ENCODE data around the gene B4GALT7.

The B4GALT7 gene

DNA sequence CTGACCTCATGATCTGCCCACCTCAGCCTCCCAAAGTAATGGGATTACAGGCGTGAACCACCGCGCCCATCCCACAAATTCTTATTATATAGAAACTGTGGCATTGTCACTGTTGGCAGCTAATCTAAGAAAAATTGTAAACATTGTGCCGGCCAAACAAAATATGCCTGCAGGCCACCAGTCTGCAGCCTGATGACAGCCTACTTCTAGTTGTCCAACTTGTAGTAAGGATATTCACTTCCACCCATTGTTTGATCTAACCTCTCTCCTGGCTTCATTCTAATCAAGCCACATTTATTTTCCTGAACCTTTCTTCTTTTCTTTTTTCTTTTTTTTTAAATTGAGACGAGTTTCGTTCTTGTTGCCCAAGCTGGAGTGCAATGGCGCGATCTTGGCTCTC lies 21.6 kb upstream of the B4GALT7 start:
- TF ChIP-seq TEAD4 (IDR thresholded peaks at IDR 0.05) (no peak), EGR1 (IDR thresholded peaks at IDR 0.05) (no peak), TAF1 (IDR thresholded peaks at IDR 0.05; ENCODE audit: low read depth) (no peak), FOXM1 (IDR thresholded peaks at IDR 0.05; ENCODE audit: borderline replicate concordance, low read depth) (no peak), ZBTB7A (IDR thresholded peaks at IDR 0.05; ENCODE audit: low read depth) (no peak)
- TF ChIP-seq, protein P1, sequence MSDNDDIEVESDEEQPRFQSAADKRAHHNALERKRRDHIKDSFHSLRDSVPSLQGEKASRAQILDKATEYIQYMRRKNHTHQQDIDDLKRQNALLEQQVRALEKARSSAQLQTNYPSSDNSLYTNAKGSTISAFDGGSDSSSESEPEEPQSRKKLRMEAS (IDR thresholded peaks at IDR 0.05) = no peak
- TF ChIP-seq, protein P2, sequence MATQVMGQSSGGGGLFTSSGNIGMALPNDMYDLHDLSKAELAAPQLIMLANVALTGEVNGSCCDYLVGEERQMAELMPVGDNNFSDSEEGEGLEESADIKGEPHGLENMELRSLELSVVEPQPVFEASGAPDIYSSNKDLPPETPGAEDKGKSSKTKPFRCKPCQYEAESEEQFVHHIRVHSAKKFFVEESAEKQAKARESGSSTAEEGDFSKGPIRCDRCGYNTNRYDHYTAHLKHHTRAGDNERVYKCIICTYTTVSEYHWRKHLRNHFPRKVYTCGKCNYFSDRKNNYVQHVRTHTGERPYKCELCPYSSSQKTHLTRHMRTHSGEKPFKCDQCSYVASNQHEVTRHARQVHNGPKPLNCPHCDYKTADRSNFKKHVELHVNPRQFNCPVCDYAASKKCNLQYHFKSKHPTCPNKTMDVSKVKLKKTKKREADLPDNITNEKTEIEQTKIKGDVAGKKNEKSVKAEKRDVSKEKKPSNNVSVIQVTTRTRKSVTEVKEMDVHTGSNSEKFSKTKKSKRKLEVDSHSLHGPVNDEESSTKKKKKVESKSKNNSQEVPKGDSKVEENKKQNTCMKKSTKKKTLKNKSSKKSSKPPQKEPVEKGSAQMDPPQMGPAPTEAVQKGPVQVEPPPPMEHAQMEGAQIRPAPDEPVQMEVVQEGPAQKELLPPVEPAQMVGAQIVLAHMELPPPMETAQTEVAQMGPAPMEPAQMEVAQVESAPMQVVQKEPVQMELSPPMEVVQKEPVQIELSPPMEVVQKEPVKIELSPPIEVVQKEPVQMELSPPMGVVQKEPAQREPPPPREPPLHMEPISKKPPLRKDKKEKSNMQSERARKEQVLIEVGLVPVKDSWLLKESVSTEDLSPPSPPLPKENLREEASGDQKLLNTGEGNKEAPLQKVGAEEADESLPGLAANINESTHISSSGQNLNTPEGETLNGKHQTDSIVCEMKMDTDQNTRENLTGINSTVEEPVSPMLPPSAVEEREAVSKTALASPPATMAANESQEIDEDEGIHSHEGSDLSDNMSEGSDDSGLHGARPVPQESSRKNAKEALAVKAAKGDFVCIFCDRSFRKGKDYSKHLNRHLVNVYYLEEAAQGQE (IDR thresholded peaks at IDR 0.05; ENCODE audit: low read depth) = no peak
- TF ChIP-seq, protein P3, sequence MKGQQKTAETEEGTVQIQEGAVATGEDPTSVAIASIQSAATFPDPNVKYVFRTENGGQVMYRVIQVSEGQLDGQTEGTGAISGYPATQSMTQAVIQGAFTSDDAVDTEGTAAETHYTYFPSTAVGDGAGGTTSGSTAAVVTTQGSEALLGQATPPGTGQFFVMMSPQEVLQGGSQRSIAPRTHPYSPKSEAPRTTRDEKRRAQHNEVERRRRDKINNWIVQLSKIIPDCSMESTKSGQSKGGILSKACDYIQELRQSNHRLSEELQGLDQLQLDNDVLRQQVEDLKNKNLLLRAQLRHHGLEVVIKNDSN (IDR thresholded peaks at IDR 0.05) = no peak

DNA sequence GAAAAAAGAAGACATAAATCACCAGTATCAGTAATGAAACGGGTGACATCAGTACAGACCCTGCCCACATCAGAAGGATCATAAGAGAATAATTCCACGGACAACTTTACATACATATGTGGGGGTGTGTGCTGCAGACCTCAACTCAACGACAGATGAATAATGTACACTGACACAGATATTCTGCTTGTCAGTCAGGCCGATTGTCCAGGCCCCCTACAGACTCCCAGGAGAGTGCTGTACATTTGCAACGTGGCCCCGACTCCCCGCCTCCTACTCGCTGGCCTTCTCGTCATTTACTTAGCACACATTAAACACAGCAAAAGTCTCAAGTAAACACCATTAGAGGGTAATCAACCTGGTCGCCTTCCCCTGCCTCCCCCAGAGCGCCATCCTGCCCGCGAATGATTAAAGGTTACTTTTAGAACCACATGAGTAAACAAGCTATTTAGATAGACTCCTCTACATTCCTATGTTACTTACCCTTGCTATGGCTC lies 11.5 kb upstream of the B4GALT7 start:
- TF ChIP-seq YY1 (IDR thresholded peaks at IDR 0.05; ENCODE audit: low read depth) (no peak), RAD21 (IDR thresholded peaks at IDR 0.05; ENCODE audit: low read depth) (no peak), ZBTB7A (IDR thresholded peaks at IDR 0.05; ENCODE audit: low read depth) (no peak), CREB1 (IDR thresholded peaks at IDR 0.05; ENCODE audit: low read depth) (no peak), TAF1 (IDR thresholded peaks at IDR 0.05; ENCODE audit: low read depth) (no peak), EGR1 (IDR thresholded peaks at IDR 0.05) (no peak), TCF12 (IDR thresholded peaks at IDR 0.05; ENCODE audit: low read depth) (no peak), CEBPB (IDR thresholded peaks at IDR 0.05) (no peak)
- TF ChIP-seq, protein P1 (IDR thresholded peaks at IDR 0.05) = no peak

DNA sequence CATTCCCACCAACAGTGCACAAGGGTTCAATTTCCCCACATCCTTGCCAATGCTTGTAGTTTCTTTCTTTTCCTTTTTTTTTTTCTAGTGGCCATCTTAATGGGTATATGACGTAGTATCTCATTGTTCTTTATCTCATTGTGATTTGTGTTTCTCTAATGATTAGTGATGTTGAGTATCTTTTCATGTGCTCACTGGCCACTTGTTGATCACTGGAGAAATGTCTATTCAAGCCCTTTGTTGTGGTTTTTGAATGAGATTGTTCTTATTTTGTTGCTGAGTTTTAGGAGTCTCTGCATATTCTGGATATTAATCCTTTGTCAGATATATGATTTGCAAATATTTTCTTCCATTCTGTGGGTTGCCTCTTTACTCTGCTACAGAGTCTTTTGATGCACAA lies 9.5 kb upstream of the B4GALT7 start:
- TF ChIP-seq RAD21 (IDR thresholded peaks at IDR 0.05; ENCODE audit: low read depth) (no peak), CEBPB (IDR thresholded peaks at IDR 0.05) (no peak), TEAD4 (IDR thresholded peaks at IDR 0.05) (no peak), EP300 (IDR thresholded peaks at IDR 0.05; ENCODE audit: borderline replicate concordance) (no peak), FOXM1 (IDR thresholded peaks at IDR 0.05; ENCODE audit: borderline replicate concordance, low read depth) (no peak), EGR1 (IDR thresholded peaks at IDR 0.05) (no peak), TAF1 (IDR thresholded peaks at IDR 0.05; ENCODE audit: low read depth) (no peak), CREB1 (IDR thresholded peaks at IDR 0.05; ENCODE audit: low read depth) (no peak), TCF12 (IDR thresholded peaks at IDR 0.05; ENCODE audit: low read depth) (no peak), ZBTB7A (IDR thresholded peaks at IDR 0.05; ENCODE audit: low read depth) (no peak), YY1 (IDR thresholded peaks at IDR 0.05; ENCODE audit: low read depth) (no peak)
- TF ChIP-seq, protein P2 (IDR thresholded peaks at IDR 0.05; ENCODE audit: low read depth) = no peak
- TF ChIP-seq, protein P3 (IDR thresholded peaks at IDR 0.05) = no peak
- TF ChIP-seq, protein P1 (IDR thresholded peaks at IDR 0.05) = no peak

DNA sequence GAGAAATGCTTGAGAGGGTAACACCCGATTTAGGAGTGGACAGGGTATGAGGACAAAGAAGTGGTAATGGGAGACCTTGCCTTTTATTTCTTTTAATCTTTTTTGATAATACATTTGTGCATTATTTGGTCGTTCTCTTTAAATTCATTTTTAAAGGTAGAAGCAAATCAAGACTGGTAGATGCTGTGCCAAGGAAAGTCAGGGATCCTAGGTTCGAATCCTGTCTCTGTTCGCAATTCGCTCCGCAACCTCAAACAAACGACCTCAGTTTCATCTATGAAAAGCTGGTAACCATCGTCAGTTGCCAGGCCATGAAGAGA lies 8.3 kb upstream of the B4GALT7 start:
- no peak for TF ChIP-seq CEBPB (IDR thresholded peaks at IDR 0.05)
- TF ChIP-seq TCF12 (IDR thresholded peaks at IDR 0.05; ENCODE audit: low read depth) = no peak
- TF ChIP-seq TEAD4 (IDR thresholded peaks at IDR 0.05) = no peak
- no peak for TF ChIP-seq RAD21 (IDR thresholded peaks at IDR 0.05; ENCODE audit: low read depth)
- no peak for TF ChIP-seq TAF1 (IDR thresholded peaks at IDR 0.05; ENCODE audit: low read depth)
- TF ChIP-seq NFIC (IDR thresholded peaks at IDR 0.05) = no peak
- no peak for TF ChIP-seq YY1 (IDR thresholded peaks at IDR 0.05; ENCODE audit: low read depth)
- TF ChIP-seq FOXM1 (IDR thresholded peaks at IDR 0.05; ENCODE audit: borderline replicate concordance, low read depth) = no peak
- no peak for TF ChIP-seq EP300 (IDR thresholded peaks at IDR 0.05; ENCODE audit: borderline replicate concordance)
- TF ChIP-seq, protein P3 (IDR thresholded peaks at IDR 0.05) = no peak

DNA sequence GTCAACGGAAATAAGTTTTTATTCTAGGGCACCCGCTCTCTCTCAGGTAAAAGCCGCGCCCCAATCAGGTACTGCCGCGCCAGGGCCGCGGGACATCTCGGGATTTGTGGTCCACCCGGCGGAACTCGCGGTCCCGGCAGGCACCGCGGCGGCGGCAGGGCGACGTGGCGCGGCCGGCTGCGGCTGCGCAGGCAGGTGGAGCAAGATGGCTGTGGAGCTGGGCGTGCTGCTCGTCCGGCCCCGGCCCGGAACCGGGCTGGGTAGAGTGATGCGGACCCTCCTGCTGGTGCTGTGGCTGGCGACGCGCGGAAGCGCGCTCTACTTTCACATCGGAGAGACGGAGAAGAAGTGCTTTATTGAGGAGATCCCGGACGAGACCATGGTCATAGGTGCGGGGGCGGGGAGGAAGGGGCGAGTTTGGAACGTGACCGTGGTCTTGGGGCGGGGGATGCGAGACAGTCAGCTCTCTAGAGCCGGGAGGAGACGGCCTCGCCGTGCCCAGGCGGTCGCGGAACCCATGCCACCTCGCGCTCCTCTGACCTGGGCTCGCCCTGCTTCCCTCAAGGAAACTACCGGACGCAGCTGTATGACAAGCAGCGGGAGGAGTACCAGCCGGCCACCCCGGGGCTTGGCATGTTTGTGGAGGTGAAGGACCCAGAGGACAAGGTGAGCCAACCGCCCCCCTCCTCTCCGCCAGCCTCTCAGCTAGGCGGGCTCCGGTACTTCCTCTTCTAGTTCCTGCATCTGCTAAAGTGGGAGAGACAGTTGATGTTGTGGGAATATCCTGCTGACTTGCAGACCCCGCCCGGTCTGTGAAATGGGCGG lies 7.7 kb upstream of the B4GALT7 start, which contains the start of gene TMED9:
TSS of gene TMED9 (plus strand) at position 194 of the 825 bp plus-strand sequence. CDS start at position 206, 12 bp downstream.
- TF ChIP-seq TEAD4 (IDR thresholded peaks at IDR 0.05) = no peak
- no peak; the same call in 1 of the 2 replicates for TF ChIP-seq CEBPB (IDR thresholded peaks at IDR 0.05)
- peak; percentile 87 for TF ChIP-seq EGR1 (IDR thresholded peaks at IDR 0.05)
- no peak for TF ChIP-seq RAD21 (IDR thresholded peaks at IDR 0.05; ENCODE audit: low read depth)
- no peak for TF ChIP-seq ZBTB7A (IDR thresholded peaks at IDR 0.05; ENCODE audit: low read depth)
- TF ChIP-seq, protein P3 (IDR thresholded peaks at IDR 0.05) = peak; percentile 9; the same call in 1 of the 2 replicates
- TF ChIP-seq NFIC (IDR thresholded peaks at IDR 0.05) = no peak
- no peak for TF ChIP-seq FOXM1 (IDR thresholded peaks at IDR 0.05; ENCODE audit: borderline replicate concordance, low read depth)
- TF ChIP-seq, protein P1 (IDR thresholded peaks at IDR 0.05) = peak; percentile 55
- TF ChIP-seq TCF12 (IDR thresholded peaks at IDR 0.05; ENCODE audit: low read depth) = peak; percentile 50; the same call in 1 of the 2 replicates
- peak; percentile 94 for TF ChIP-seq YY1 (IDR thresholded peaks at IDR 0.05; ENCODE audit: low read depth)
- TF ChIP-seq EP300 (IDR thresholded peaks at IDR 0.05; ENCODE audit: borderline replicate concordance) = no peak
- no peak for TF ChIP-seq CREB1 (IDR thresholded peaks at IDR 0.05; ENCODE audit: low read depth)
- TF ChIP-seq TAF1 (IDR thresholded peaks at IDR 0.05; ENCODE audit: low read depth) = peak; percentile 95
- TF ChIP-seq, protein P2 (IDR thresholded peaks at IDR 0.05; ENCODE audit: low read depth) = no peak
